NCI-H748 treated with DMSO at 0.1 percent for 48 hours (cell line): ENCODE results near the gene KDF1.
"Not testable (repeated sequence)": the region's sequence is repeated elsewhere in the genome, so short reads cannot be mapped to it uniquely, and the experiment has no call there.

Source experiments
- DNase-seq: peaks from one replicate; lab custom pipeline; 2025; lab: John Stamatoyannopoulos, UW

The KDF1 gene

GRCh38 chr1:26994020-26994786, 33.9 kb upstream of the KDF1 start:
- no peak for DNase-seq

GRCh38 chr1:26993237-26994019, 33.2 kb upstream of the KDF1 start, which contains the start of gene TRNP1:
TRNP1 (plus strand) TSS chr1:26993692; CDS start chr1:26993787, 95 bp downstream.
- DNase-seq, result peak; percentile 49

DNA sequence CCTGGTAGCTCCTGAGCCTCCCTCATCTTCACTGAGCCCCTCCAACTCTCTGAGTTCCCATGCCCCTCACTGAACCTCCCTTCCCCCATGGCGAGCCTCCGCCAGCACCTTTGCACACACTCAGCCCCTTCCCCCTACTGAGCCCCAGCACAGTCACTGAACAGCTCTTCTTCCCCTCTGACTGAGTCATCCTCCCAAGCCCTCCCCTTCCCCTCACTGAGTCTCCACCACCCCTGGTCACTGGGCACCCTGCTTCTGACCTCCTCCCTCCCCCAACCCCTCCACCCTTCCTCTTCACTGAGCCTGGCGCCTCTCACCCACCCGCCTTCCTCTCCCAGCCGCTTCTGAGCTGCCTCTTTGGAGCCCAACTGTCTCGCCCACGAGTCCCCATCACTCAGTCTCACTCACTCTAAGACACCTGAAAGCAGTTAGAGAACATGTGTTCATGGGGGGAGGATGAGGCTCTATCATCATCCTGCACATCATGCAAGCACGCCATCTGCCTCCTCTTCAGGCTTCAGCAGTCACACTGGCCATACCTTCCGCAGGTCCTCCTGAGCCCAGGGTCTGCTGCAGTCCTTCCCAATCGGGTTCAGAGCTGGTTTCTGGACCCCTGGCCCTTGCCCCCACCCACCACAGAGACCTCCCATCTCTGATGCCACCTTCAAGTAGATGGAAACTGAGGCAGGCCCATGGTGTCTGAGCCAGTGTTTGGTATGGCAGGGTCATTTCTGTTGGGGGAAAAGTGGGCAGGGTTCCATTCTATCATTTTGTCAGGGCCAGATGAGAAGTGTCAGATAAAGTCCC, 31.2 kb upstream of the KDF1 start:
- DNase-seq, result no peak

DNA sequence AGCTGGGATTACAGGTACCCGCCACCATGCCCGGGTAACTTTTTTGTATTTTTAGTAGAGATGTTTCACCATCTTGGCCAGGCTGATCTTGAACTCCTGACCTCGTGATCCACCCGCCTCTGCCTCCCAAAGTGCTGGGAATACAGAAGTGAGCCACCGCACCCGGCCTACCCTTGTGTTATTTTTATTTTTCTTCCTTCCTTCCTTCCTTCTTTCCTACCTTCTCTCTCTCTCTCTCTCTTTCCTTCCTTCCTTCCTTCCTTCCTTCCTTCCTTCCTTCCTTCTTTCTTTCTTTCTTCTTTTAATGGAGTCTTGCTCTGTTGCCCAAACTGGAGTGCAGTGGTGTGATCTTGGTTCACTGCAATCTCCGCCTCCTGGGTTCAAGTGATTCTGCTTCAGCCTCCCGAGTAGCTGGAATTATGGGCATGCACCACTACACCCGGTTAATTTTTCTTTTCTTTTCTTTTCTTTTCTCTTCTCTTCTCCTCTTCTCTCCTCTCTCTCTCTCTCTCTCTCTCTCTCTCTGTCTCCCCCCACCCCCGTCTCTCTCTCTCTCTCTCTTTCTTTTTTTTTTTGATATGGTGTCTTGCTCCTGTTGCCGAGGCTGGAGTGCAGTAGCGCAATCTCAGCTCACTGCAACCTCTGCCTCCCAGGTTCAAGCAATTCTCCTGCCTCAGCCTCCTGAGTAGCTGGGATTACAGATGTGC, 29.3 kb upstream of the KDF1 start:
- not testable (repeated sequence) for DNase-seq

- no peak for DNase-seq
Observed at GRCh38 chr1:26986658-26987057, 26.4 kb upstream of the KDF1 start.

GRCh38 chr1:26984291-26984690, 24.0 kb upstream of the KDF1 start:
- no peak for DNase-seq

DNA sequence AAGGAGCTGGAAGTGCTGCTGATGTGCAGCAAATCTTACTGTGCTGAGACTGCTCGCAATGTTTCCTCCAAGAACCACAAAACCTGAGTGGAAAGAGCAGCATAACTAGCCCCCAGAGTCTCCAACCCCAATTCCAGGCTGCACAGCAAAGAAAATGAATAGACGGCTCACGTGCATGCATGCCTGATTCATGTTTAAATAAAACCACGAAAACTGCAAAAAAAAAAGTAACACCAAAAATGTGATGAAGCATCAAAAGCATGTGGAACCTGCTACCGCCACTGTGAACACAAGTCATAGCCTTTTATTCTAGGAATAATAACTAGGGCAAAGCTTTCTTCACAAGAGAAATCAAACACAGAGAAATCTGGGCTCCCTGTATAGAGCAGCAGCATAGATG, 23.6 kb upstream of the KDF1 start:
- no peak for DNase-seq

DNA sequence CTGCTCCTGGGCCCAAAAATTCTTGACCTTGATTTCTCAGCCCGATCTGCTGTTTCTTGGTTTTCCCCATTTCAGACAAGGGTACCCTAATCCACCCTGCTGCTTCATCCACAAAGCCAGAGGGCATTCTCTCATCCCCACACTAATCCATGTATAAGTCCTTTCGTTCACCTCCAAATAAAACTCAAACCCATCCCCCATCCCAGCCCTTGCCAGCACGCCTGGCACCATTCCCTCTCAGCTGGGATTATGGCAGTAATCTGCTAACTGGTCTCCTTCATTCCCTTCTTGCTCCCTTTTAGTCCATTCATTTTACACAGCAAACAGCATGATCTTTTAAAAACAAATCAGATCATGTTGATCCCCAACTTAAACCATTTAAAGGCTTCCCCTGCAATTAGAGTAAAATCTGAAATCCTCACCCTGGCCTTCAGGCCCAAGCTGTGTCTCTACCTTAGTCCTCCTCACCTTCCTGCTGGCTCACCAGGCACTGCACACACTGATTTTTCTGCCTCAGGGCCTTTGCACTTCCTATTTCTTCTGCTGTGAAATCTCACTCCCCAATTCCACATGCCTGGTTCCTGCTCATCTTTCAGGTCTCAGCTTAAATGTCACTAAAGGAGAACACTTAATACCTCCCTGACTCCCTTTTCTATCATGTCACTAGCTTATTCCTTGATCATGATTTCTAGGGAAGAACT, 21.0 kb upstream of the KDF1 start:
- no peak for DNase-seq

- DNase-seq, result no peak
Observed at GRCh38 chr1:26978901-26979300, 18.6 kb upstream of the KDF1 start.

- DNase-seq, result no peak
Observed at GRCh38 chr1:26976621-26977510, 16.6 kb upstream of the KDF1 start.

GRCh38 chr1:26972821-26973220, 12.6 kb upstream of the KDF1 start:
- no peak for DNase-seq

- DNase-seq, result no peak
Observed at GRCh38 chr1:26972390-26972789, 12.1 kb upstream of the KDF1 start.

DNA sequence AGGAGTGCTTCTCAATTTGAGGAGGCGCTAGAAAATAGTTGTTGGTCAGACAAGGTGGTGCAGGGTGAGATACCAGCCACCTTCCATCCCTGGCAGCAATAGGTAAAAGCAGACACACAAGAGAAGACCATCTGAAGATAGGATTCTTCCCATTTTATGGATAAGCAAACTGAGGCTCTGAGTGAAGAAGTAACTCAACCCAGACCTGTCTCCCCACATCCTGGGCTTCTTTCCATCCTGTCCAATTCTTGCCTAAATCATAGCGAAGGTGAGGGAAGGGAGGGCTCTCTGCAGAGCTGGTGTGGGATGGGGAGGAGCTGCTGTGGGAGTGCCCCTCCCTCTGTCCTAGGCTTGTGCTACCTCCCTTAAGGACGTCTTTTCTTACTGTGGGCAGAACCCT, 11.3 kb upstream of the KDF1 start:
- no peak for DNase-seq

DNA sequence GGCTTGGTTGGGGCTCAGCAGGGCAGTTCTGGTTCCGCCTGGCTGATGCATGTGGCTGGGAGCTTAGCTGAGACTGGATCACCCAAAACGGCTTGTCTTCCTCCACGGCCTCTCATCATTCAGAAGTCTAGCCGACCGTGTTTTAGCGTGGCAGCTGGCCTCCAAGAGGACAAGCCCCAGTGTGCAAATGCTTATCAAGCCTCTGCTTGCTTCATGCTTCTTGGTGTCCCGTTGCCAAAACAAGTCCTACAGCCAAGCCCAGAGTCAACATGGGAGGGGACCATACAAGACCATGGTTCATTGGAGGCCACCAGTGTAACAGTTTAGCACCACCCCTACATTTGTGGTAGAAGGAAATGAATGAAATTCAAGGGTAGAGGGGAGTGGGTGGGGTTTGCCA, 10.5 kb upstream of the KDF1 start:
- DNase-seq, result no peak

DNA sequence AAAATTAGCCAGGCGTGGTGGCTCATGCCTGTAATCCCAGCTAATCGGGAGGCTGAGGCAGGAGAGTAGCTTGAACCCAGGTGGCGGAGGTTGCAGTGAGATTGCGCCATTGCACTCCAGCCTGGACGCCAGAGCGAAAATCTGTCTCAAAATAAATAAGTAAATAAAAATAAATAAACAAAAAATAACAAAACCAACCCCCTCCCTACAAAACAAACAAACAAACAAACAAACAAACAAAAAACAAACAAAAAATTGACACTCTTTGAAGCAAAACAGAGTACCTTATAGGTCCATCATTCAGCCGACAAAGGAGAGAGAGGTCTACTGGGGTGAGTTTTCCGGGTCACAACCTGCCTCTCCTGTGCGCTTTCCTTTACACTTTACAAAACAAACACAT, 5.4 kb upstream of the KDF1 start:
- no peak for DNase-seq

- no peak for DNase-seq
Observed at GRCh38 chr1:26965213-26965612, 4.9 kb upstream of the KDF1 start.

DNA sequence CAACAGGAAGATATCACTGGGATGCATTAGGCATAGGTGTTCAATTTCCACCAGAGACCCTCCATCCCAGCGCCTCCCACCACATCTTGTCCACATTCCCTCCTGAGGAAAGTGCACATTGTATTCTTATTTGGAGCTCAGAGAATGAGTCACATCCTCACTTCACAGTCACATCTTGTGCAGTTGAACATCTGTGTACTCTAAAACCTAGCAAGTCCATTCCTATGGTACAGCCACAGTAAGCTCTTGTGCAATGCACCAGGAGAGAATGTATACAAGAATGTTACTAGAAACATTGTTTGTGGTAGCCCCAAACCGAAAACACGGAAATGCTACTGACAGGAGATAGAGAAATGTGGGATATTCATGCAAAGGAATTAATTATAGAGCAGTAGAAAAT, 1.6 kb upstream of the KDF1 start:
- DNase-seq, result no peak

GRCh38 chr1:26960625-26960966, 328 bp upstream of the KDF1 start:
- DNase-seq, result no peak

DNA sequence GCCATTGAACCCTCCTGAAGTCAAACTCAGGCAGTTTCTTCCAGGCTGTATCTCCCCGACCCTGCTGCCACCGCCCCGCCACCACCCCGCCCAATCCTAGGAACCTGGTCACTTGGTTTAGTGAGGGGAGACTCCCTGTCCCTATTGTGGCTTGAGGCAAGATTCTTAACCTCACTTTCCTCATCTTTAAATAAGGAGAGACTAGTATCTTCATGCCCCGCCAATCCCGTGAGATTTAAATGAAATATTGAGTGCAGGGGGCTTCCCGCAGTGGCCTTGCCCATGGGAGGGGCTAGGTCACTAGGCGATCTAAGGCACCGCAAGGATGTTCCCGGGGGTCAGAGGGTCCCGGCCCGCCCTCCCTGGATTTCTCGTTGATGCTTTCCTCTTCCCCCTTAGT, 998 bp downstream of the KDF1 start:
- no peak for DNase-seq

GRCh38 chr1:26957306-26957705, 3.0 kb downstream of the KDF1 start:
- DNase-seq, result no peak
